OCI-LY3 (cell line): ENCODE measurements around the gene ZNF613.

ENCODE experiments used
- EZH2phosphoT487 ChIP-seq: fragments of 200-600 bp; shearing (Covaris generic); IDR thresholded peaks from 2 replicates; pipeline ENCODE4 v1.6.1; 2018; ENCODE audit warnings: antibody characterized with exemption, mixed run types, low read depth
- TF ChIP-seq, protein P1 (sequence below): fragments of 200-600, 300-600 bp; sonication (generic); IDR thresholded peaks from 2 replicates; pipeline ENCODE4 v1.5.1; 2014; ENCODE audit warnings: antibody characterized with exemption, low read length, low read depth

DNA sequence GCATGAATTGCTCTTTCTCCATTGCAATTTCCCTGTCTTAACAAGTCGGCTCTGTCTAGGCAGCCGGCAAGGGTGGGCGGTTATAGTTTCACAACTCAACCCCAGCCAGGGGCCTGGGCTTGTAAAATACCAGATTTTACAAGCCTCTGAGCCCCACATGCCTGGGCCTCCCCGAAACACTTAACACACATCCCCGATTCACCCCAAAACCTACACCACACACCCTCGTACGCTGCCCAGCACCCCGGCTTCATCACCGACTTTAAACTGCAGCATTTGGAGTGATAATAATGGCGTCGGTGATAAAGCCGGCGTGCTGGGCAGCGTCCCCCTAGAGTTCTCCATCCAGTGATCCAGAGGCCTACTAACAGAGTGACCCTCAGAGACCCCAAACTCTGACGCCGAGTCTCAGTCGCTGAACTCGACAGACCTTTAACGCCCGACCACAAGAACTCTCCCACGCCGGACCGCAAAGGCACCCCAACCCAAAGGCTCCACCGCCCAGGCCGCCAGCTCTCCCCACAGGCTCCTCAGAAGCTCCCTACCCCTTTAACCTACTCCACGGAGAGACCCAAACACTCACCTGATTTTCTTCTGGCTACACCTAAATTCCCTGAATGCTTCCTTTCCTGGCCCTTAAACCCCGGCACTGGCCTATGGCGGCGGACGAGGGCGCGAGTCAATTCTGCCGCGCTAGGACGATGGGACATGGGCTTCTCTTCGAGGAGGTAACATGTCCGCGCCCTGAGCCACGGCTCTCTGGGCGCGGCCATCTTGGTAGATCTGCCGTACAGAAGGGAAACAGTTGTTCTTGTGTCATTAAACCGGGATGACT lies 22.7 kb upstream of the ZNF613 start, which contains the start of gene ZNF649:
- TF ChIP-seq, protein P1, sequence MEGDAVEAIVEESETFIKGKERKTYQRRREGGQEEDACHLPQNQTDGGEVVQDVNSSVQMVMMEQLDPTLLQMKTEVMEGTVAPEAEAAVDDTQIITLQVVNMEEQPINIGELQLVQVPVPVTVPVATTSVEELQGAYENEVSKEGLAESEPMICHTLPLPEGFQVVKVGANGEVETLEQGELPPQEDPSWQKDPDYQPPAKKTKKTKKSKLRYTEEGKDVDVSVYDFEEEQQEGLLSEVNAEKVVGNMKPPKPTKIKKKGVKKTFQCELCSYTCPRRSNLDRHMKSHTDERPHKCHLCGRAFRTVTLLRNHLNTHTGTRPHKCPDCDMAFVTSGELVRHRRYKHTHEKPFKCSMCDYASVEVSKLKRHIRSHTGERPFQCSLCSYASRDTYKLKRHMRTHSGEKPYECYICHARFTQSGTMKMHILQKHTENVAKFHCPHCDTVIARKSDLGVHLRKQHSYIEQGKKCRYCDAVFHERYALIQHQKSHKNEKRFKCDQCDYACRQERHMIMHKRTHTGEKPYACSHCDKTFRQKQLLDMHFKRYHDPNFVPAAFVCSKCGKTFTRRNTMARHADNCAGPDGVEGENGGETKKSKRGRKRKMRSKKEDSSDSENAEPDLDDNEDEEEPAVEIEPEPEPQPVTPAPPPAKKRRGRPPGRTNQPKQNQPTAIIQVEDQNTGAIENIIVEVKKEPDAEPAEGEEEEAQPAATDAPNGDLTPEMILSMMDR = no peak
- TF ChIP-seq EZH2phosphoT487 = no peak
